Measurements from ENCODE around the gene ESPNL. TPM values are rescaled to one million over a fixed set of nuclear protein-coding genes. Genes with fewer than 3 reads are reported as not detected.

Gene ESPNL
- total and polyA plus RNA-seq, 4 donors: 0.08 to 0.59 (median 0.35) TPM

- no peaks in the 10 kb centered on the region for H3K36me3 ChIP-seq (ENCODE audit: control insufficient read depth in 4 of 4, insufficient read depth in 3 of 4, low read depth in 1 of 4, low read length in 3 of 4)
- no peak overlapping the region for H3K9ac ChIP-seq (ENCODE audit: low read depth in 1 of 2, low read length in 2 of 2)
- TF ChIP-seq YY1 (IDR thresholded peaks at IDR 0.05) (no peak), ATF3 (IDR thresholded peaks at IDR 0.05) (no peak), JUND (IDR thresholded peaks at IDR 0.05) (no peak), FOXA1 (IDR thresholded peaks at IDR 0.05) (no peak), NR2F2 (IDR thresholded peaks at IDR 0.05) (no peak), RXRA (IDR thresholded peaks at IDR 0.05) (no peak), HNF4A (conservative IDR thresholded peaks at IDR 0.05) (no peak), GABPA (IDR thresholded peaks at IDR 0.05 in 1 of 2, conservative IDR thresholded peaks at IDR 0.05 in 1 of 2) (no peak), MAX (IDR thresholded peaks at IDR 0.05) (no peak), FOXA2 (IDR thresholded peaks at IDR 0.05) (no peak), SP1 (IDR thresholded peaks at IDR 0.05) (no peak), ZBTB33 (IDR thresholded peaks at IDR 0.05) (no peak)
- DNase-seq (ENCODE audit: low spot score): no peak
- no peak overlapping the region for H3K4me3 ChIP-seq (ENCODE audit: low read depth in 1 of 3, low read length in 3 of 3)
- H3K27ac ChIP-seq (ENCODE audit: low read depth in 1 of 2, low read length in 2 of 2): no peak overlapping the region
- no peaks in the 10 kb centered on the region for H3K27me3 ChIP-seq (ENCODE audit: control insufficient read depth in 4 of 4, insufficient read depth in 4 of 4, low read length in 3 of 4)
- no peaks in the 10 kb centered on the region for H3K9me3 ChIP-seq (ENCODE audit: control insufficient read depth in 4 of 4, low read length in 3 of 4)
- 90% methylated on average over 2 of the region's 2 CpGs for WGBS
- H3K4me1 ChIP-seq (ENCODE audit: control insufficient read depth in 4 of 4, insufficient read depth in 4 of 4, low read length in 3 of 4): no peaks in the 10 kb centered on the region
Measured at GRCh38 chr2:238126775-238127164, 26.6 kb downstream of the ESPNL start.

- Histone ChIP-seq H3K36me3 (ENCODE audit: control insufficient read depth in 4 of 4, insufficient read depth in 3 of 4, low read depth in 1 of 4, low read length in 3 of 4) (no peaks in the 10 kb centered on the region), H3K4me3 (ENCODE audit: low read depth in 1 of 3, low read length in 3 of 3) (no peak overlapping the region), H3K4me1 (ENCODE audit: control insufficient read depth in 4 of 4, insufficient read depth in 4 of 4, low read length in 3 of 4) (no peaks in the 10 kb centered on the region), H3K9ac (ENCODE audit: low read depth in 1 of 2, low read length in 2 of 2) (no peak overlapping the region), H3K27ac (ENCODE audit: low read depth in 1 of 2, low read length in 2 of 2) (no peak overlapping the region), H3K27me3 (ENCODE audit: control insufficient read depth in 4 of 4, insufficient read depth in 4 of 4, low read length in 3 of 4) (no peaks in the 10 kb centered on the region), H3K9me3 (ENCODE audit: control insufficient read depth in 4 of 4, low read length in 3 of 4) (no peaks in the 10 kb centered on the region)
- TF ChIP-seq RAD21 (IDR thresholded peaks at IDR 0.05): no peak
- no peak for TF ChIP-seq TAF1 (conservative IDR thresholded peaks at IDR 0.05)
- no peak for TF ChIP-seq HNF4G (IDR thresholded peaks at IDR 0.05)
- no peak for TF ChIP-seq NR2F2 (IDR thresholded peaks at IDR 0.05)
- TF ChIP-seq CTCF (IDR thresholded peaks at IDR 0.05; ENCODE audit: low read depth, low read length, missing input control): no peak
- WGBS: 78% methylated on average over 36 of the region's 36 CpGs
- no peak for DNase-seq (ENCODE audit: low spot score)
Measured at GRCh38 chr2:238127165-238128060, 27.3 kb downstream of the ESPNL start.
